ENCODE data around the gene TEX2.

The TEX2 gene

GRCh38 chr17:64107500-64108236, 155.4 kb downstream of the TEX2 start:
- DNase-seq: no peak

GRCh38 chr17:64106918-64107317, 156.1 kb downstream of the TEX2 start:
- no peak for DNase-seq

- DNase-seq: no peak
These were observed 159.4 kb downstream of the TEX2 start for GRCh38 chr17:64103391-64104364.

- no peak for DNase-seq
These were observed 160.3 kb downstream of the TEX2 start for GRCh38 chr17:64102627-64103390.

GRCh38 chr17:64099543-64099942, 163.5 kb downstream of the TEX2 start:
- DNase-seq: no peak
